DOHH2 (cell line): ENCODE results near the gene NCKAP5.

Experiments used
- H3F3A ChIP-seq: fragments of 200-600 bp; sonication (generic), shearing (Covaris generic); 2 replicates; pipeline ENCODE4 v1.6.0; 2016; ENCODE audit warnings: antibody characterized with exemption, mild to moderate bottlenecking; ENCODE audit not compliant: control insufficient read depth, insufficient read depth
- H3K27ac ChIP-seq: fragments of 200-600 bp; sonication (generic); 2 replicates; pipeline ENCODE4 v1.5.1; 2014; ENCODE audit warnings: low read depth, mild to moderate bottlenecking, low read length, moderate library complexity
- H3K27me3 ChIP-seq: fragments of 200-600 bp; sonication (generic); 2 replicates; pipeline ENCODE4 v1.6.1; 2014; ENCODE audit warnings: mild to moderate bottlenecking, low read length, mixed read lengths; ENCODE audit not compliant: control insufficient read depth
- H3K36me3 ChIP-seq: fragments of 200-600 bp; sonication (generic); 2 replicates; pipeline ENCODE4 v1.6.1; 2014; ENCODE audit warnings: mild to moderate bottlenecking, low read length, moderate library complexity, mixed read lengths; ENCODE audit not compliant: control insufficient read depth
- H3K4me1 ChIP-seq: fragments of 200-600 bp; sonication (generic); 2 replicates; pipeline ENCODE4 v1.6.1; 2014; ENCODE audit warnings: mild to moderate bottlenecking, low read length, mixed read lengths; ENCODE audit not compliant: control insufficient read depth
- H3K4me2 ChIP-seq: fragments of 200-600 bp; sonication (generic); 2 replicates; pipeline ENCODE4 v1.6.0; 2014; ENCODE audit warnings: mild to moderate bottlenecking, low read length, moderate library complexity
- H3K4me3 ChIP-seq: fragments of 200-600 bp; sonication (generic); 2 replicates; pipeline ENCODE4 v1.5.1; 2014; ENCODE audit warnings: mild to moderate bottlenecking, low read length, mixed read lengths
- H3K79me2 ChIP-seq: fragments of 200-600 bp; sonication (generic); 2 replicates; pipeline ENCODE4 v1.6.1; 2014; ENCODE audit warnings: mild to moderate bottlenecking, low read length, mixed read lengths; ENCODE audit not compliant: control insufficient read depth
- H3K9me2 ChIP-seq: fragments of 200-600 bp; sonication (generic); replicated peaks from 2 replicates; pipeline ENCODE4 v1.6.1; 2014; ENCODE audit warnings: mild to moderate bottlenecking, low read length, mixed read lengths; ENCODE audit not compliant: control insufficient read depth
- H3K9me3 ChIP-seq: fragments of 200-600 bp; sonication (generic); 2 replicates; pipeline ENCODE4 v1.6.1; 2014; ENCODE audit warnings: antibody characterized with exemption, low read length, mixed read lengths; ENCODE audit not compliant: control insufficient read depth, insufficient read depth
- H4K20me1 ChIP-seq: fragments of 200-600 bp; sonication (generic); 2 replicates; pipeline ENCODE4 v1.6.0; 2014; ENCODE audit warnings: low read depth, mild to moderate bottlenecking, antibody characterized with exemption, low read length, moderate library complexity; ENCODE audit not compliant: control insufficient read depth, insufficient read depth
- EZH2phosphoT487 ChIP-seq: fragments of 200-600 bp; sonication (generic); IDR thresholded peaks from 2 replicates; pipeline ENCODE4 v1.6.1; 2017; ENCODE audit warnings: borderline replicate concordance, mild to moderate bottlenecking, antibody characterized with exemption, low read length, moderate library complexity, mixed read lengths
- TF ChIP-seq, protein P1 (sequence below): fragments of 200-600 bp; sonication (generic); IDR thresholded peaks from one replicate; pipeline ENCODE4 v1.5.1; 2014; ENCODE audit warnings: antibody characterized with exemption, mild to moderate bottlenecking, low read depth, low read length; ENCODE audit not compliant: poor library complexity, severe bottlenecking

Gene NCKAP5

DNA sequence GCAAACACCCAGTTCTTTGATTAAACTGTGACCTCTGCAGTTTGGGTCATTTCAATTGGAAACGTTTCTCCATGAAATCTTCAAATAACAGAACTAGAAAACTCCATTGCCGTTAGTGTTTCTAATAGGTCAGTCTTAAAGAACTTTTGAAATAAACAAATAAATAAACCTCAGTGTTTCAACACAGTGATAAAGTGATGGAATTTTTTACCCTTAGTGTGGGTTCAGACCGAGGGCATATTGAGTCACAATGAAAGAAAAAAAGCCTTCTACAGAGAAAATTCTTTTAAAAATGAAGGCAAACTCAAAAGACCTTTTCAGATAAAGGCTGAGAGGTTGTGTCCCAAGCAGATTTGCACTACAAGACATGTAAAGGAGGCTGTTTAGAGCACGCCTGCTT lies 149.6 kb downstream of the NCKAP5 start:
- Histone ChIP-seq H3K36me3 (no peaks in the 10 kb centered on the region), H3K27ac (no peak overlapping the region), H3K79me2 (no peaks in the 10 kb centered on the region), H3K9me3 (no peaks in the 10 kb centered on the region), H3K9me2 (no peaks in the 10 kb centered on the region), H3K4me1 (no peaks in the 10 kb centered on the region), H3K4me2 (no peak overlapping the region), H3K27me3 (no peaks in the 10 kb centered on the region), H3K4me3 (no peak overlapping the region), H4K20me1 (no peaks in the 10 kb centered on the region), H3F3A (no peaks in the 10 kb centered on the region)
- TF ChIP-seq EZH2phosphoT487, result no peak
- TF ChIP-seq, protein P1, sequence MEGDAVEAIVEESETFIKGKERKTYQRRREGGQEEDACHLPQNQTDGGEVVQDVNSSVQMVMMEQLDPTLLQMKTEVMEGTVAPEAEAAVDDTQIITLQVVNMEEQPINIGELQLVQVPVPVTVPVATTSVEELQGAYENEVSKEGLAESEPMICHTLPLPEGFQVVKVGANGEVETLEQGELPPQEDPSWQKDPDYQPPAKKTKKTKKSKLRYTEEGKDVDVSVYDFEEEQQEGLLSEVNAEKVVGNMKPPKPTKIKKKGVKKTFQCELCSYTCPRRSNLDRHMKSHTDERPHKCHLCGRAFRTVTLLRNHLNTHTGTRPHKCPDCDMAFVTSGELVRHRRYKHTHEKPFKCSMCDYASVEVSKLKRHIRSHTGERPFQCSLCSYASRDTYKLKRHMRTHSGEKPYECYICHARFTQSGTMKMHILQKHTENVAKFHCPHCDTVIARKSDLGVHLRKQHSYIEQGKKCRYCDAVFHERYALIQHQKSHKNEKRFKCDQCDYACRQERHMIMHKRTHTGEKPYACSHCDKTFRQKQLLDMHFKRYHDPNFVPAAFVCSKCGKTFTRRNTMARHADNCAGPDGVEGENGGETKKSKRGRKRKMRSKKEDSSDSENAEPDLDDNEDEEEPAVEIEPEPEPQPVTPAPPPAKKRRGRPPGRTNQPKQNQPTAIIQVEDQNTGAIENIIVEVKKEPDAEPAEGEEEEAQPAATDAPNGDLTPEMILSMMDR, result no peak

DNA sequence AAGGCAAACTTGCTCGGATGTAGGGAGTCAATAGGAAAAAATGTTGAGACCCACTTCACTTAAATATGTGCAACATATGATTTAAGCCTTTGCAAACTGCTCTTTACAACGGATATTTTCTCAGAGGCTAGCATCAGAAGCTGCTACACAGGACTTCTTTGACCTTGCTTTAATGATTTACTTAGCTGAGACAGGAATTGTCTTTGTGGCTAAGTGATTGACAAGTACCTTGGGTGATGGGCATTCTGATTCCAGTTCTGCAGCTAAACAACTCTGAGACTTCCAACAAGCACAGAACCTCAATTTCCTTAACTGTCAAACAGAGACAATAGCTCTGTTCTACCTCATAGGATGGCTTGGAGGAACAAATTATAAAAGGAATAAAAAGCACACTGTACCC lies 150.2 kb downstream of the NCKAP5 start:
- no peak overlapping the region for H3K4me3 ChIP-seq
- no peaks in the 10 kb centered on the region for H3K9me2 ChIP-seq
- H3F3A ChIP-seq, result no peaks in the 10 kb centered on the region
- no peak for TF ChIP-seq EZH2phosphoT487
- TF ChIP-seq, protein P1, result no peak
- no peaks in the 10 kb centered on the region for H3K36me3 ChIP-seq
- H3K9me3 ChIP-seq, result no peaks in the 10 kb centered on the region
- H3K4me2 ChIP-seq, result no peak overlapping the region
- no peaks in the 10 kb centered on the region for H3K79me2 ChIP-seq
- H3K4me1 ChIP-seq, result no peaks in the 10 kb centered on the region
- H4K20me1 ChIP-seq, result no peaks in the 10 kb centered on the region
- no peaks in the 10 kb centered on the region for H3K27me3 ChIP-seq
- H3K27ac ChIP-seq, result no peak overlapping the region

DNA sequence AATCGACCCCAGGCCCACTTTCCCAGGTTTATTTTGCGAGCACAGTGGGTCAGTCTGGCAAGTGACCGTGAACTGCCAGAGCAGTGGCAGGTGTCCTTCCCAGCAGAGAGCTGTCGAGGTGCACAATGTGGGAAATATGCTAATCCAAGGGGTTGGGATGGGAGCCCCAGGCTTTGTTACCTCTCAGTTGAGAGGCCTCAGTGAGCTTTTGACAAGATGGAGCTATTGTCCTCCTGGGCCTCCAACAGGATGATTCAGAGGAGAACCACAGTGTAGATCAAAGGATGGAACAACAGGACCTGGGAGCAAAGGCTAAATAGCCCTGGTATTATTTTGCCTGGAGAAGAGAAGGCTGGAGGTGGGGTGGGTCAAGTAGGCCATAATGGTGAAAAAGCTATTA lies 150.8 kb downstream of the NCKAP5 start:
- Histone ChIP-seq H3K36me3 (no peaks in the 10 kb centered on the region), H3K4me2 (no peak overlapping the region), H3F3A (no peaks in the 10 kb centered on the region), H4K20me1 (no peaks in the 10 kb centered on the region), H3K27me3 (no peaks in the 10 kb centered on the region), H3K4me1 (no peaks in the 10 kb centered on the region), H3K79me2 (no peaks in the 10 kb centered on the region), H3K9me2 (no peaks in the 10 kb centered on the region), H3K27ac (no peak overlapping the region), H3K9me3 (no peaks in the 10 kb centered on the region), H3K4me3 (no peak overlapping the region)
- no peak for TF ChIP-seq EZH2phosphoT487
- TF ChIP-seq, protein P1, result no peak

DNA sequence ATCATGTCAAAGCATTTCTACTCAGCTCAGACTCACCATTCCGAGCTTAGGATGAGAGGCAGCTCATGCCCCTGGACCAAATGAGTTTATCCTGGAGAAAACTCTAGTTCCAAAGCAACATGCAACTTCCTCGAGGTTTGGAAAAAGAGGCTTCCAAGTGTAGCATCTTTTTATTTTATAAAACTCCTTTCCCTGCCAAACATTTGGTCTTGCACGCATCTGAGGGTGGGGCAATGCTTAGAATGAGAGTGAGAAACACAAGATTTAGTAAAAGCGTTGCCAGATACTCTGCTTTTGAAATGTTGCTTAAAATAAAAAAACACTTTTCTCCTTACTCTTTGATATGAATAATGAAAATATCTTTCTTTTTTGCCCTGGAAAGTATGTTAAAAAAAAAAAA lies 151.5 kb downstream of the NCKAP5 start:
- Histone ChIP-seq H3K4me3 (no peak overlapping the region), H3K9me2 (no peaks in the 10 kb centered on the region), H3K27me3 (no peaks in the 10 kb centered on the region), H3K79me2 (no peaks in the 10 kb centered on the region), H3K9me3 (no peaks in the 10 kb centered on the region), H3K36me3 (no peaks in the 10 kb centered on the region), H4K20me1 (no peaks in the 10 kb centered on the region), H3K27ac (no peak overlapping the region), H3K4me1 (no peaks in the 10 kb centered on the region), H3F3A (no peaks in the 10 kb centered on the region), H3K4me2 (no peak overlapping the region)
- no peak for TF ChIP-seq EZH2phosphoT487
- TF ChIP-seq, protein P1, result no peak
